Fibroblast of mammary gland (primary cell): ENCODE data around the gene PRKAG2.
"Not testable (repeated sequence)": the region's sequence is repeated elsewhere in the genome, so short reads cannot be mapped to it uniquely, and the experiment has no call there.

Experiments used
- DNase-seq: peaks from one replicate; pipeline ENCODE4 v3.0.0-alpha.2; 2010; ENCODE audit warnings: low read depth
- H3K4me3 ChIP-seq: 2 replicates; pipeline ENCODE4 v1.5.1; 2011; ENCODE audit warnings: low read depth, mild to moderate bottlenecking, low read length, moderate library complexity; ENCODE audit not compliant: control insufficient read depth
- TF ChIP-seq, protein P1 (sequence below): conservative IDR thresholded peaks from 2 replicates; pipeline ENCODE4 v1.5.1; 2011; ENCODE audit warnings: low read depth, low read length, inconsistent platforms; ENCODE audit not compliant: control insufficient read depth, insufficient read depth

Gene PRKAG2

DNA sequence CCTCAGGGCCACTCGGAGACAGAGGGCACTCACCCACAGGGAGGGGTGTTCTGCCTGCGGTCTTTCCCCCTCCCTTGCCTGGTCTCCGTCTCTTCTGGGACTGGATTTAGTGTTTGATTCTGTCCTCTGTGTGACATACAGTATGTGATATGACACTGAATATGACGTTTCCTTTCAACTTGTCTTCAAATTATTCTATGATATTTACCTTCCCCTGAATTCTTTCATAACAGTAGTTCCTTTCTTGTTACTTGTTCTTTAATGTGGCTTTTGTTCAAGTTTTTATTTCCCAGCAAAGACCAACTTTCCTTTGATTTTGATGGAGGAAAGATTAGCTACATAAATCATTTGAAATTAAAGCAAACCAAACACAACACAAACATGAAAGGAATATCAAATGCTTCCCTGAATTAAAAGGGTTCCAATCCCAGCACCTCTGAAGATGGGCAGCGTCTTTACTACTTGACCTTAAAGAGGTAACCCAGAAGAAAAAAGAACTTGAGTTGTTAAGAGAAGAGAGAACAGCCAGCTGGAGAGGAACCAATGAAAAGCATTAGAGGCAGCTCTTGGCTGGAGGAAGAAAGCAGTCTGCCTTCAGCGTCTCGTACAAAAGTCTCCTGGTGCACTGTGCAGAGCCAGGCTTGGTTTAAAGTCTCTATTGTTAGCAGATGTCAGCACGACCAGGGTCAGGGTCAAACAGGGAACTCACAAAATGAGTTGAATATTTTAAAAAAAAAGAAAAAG, 338.9 kb downstream of the PRKAG2 start:
- TF ChIP-seq, protein P1, sequence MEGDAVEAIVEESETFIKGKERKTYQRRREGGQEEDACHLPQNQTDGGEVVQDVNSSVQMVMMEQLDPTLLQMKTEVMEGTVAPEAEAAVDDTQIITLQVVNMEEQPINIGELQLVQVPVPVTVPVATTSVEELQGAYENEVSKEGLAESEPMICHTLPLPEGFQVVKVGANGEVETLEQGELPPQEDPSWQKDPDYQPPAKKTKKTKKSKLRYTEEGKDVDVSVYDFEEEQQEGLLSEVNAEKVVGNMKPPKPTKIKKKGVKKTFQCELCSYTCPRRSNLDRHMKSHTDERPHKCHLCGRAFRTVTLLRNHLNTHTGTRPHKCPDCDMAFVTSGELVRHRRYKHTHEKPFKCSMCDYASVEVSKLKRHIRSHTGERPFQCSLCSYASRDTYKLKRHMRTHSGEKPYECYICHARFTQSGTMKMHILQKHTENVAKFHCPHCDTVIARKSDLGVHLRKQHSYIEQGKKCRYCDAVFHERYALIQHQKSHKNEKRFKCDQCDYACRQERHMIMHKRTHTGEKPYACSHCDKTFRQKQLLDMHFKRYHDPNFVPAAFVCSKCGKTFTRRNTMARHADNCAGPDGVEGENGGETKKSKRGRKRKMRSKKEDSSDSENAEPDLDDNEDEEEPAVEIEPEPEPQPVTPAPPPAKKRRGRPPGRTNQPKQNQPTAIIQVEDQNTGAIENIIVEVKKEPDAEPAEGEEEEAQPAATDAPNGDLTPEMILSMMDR, result no peak
- no peak overlapping the region for H3K4me3 ChIP-seq
- peak; percentile 19 for DNase-seq

DNA sequence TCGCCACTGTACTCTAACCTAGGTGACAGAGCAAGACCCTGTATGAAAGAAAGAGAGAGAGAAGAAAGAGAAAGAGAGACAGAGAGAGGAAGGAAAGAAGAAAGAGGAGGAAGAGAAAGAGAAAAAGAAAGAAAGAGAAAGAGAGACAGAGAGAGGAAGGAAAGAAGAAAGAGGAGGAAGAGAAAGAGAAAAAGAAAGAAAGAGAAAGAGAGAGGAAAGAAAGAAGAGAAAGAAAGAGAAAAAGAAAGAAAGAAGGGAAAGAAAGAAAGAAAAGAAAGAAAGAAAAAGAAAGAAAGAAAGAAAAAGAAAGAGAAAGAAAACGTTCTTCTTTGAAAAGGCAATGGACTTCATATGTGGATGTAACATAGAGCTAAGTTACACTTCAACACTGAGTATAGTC, 340.7 kb downstream of the PRKAG2 start:
- not testable (repeated sequence) for H3K4me3 ChIP-seq, DNase-seq

DNA sequence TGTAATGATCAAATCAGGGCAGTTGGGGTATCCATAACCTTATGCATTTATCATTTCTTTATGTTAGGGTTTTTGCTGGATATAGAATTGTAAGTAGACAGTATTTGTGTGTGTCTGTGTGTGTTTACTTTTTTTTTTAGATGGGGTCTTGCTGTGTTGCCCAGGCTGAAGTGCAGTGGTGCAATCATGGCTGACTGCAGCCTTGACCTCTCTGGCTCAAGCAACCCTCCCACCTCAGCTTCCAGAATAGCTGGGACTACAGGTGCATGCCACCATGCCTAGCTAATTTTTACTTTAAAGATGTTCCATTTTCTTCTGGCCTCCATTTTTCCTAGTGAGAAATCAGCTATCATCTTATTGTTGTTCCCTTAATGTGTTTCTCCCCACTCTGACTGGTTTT, 347.1 kb downstream of the PRKAG2 start:
- TF ChIP-seq, protein P1, result no peak
- DNase-seq, result no peak

DNA sequence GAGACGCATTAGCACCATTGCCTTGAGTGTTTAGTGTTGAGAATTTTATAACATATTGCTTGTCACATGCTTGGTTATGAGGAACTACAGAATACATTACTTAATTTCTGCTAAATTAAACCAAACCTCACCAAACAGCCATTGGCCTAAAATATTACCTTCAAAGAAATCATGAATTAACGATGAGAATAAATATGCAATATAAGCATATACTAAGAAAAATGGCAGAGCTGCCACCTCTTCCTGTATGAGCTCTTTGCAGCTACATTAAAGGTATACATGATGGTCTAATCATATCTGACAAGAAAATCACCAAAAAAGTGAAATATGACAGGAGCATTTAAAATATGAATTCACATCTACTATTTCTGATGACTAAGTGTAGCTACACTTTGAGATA, 352.1 kb downstream of the PRKAG2 start:
- no peak overlapping the region for H3K4me3 ChIP-seq
- DNase-seq, result no peak
- TF ChIP-seq, protein P1, result no peak

More for the DNA sequence above, 347.1 kb downstream of the PRKAG2 start:
- no peak overlapping the region for H3K4me3 ChIP-seq

DNA sequence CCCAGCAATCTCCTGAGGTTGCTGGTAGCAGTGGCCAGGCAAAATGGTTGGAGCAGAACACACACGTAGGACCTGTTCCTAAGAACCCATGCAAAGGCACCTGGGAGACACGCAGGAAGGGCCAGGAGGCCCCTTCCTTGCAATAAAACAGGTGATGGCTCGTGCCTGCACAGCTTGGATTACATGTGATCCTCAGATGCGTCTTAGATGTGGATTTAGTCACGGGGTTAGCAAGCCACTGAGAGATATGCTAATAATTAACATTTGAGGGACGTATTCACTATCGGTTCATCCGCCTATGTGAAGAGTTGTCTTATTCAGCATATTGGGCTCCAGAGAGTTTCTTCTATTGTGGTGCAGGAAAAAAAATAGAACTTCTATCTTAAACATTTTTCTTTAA, 352.6 kb downstream of the PRKAG2 start:
- no peak overlapping the region for H3K4me3 ChIP-seq
- TF ChIP-seq, protein P1, result no peak
- DNase-seq, result no peak

DNA sequence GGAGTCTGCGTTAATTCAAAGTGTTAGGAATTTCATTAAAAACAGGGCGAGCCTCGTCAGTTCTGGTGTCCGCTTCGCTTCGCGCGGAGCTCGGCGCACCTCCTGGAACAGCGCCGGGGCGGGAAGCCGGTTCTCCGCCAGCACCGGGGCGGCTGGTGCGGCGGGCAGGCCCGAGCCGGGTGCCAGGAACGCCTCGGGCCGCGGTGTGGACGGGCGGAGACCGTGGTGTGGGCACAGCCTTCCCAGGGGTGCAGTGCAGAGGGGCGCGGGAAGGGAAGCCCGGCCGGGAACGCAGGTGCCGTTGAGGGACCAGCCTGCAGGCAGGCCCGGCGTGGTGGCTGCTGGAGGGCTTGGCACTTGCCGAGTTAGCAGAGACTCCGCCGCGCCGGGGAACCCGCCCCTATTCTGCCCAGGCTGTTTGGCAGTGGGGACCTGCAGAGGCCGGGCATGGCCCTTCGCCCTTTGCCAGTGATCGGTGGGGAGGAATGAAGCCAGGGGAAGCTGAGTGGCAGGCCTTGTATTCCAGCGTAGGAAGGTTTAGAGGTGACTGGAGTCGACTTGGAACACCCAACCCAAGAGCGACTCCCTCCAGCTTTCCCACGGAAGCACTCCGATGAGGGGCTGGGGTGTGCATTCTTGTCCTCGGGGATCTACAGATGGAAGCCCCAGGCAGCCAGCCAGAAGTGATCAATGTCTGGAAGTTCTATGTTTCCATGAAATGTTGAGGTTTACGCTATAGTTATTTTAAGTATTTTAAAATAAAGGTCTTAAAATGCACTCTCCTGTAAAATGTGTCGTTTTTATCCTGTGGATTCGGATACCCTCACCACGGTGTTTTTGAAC, 356.3 kb downstream of the PRKAG2 start:
- no peak for DNase-seq
- TF ChIP-seq, protein P1, result no peak
- H3K4me3 ChIP-seq, result peak overlapping the region; percentile 46

DNA sequence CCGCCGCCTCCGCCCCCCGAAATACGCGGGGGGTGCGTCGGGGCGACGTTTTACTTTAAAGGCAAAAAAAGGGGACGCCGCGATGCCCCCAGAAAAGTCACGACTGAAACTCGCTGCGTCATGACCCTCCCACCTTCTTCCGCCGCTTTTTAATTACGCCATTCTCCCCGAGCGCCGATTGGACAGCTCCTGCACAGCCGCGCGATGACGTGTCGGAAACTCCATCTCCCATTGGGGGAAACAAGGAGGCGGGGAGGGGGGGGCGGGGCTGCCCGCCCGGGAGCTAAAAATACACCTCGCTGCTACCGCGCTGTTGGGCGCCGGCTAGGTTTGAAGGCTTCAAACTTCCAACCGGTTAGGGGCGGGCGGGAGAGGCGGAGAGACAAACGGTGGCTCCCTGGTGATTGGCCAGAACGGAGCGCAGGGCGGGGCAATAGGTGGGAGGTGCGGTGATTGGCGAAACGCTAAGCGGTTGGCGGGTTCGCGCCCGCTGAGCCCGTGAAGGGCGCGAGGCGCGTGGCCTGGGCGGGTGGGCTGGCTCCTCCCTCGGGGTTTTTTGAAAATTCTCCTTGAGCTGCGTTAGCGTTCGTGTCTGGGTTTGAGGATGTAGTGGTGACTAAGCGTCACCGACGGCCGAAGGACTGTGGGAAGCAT, 357.0 kb downstream of the PRKAG2 start, which contains the start of gene RHEB:
Gene RHEB (minus strand): TSS at position 131 of the 654 bp plus-strand sequence. CDS start 384 bp downstream, outside the sequence.
- peak within 1 kb of the TSS; percentile 94 for H3K4me3 ChIP-seq
- TF ChIP-seq, protein P1, result no peak
- peak; percentile 99 for DNase-seq

DNA sequence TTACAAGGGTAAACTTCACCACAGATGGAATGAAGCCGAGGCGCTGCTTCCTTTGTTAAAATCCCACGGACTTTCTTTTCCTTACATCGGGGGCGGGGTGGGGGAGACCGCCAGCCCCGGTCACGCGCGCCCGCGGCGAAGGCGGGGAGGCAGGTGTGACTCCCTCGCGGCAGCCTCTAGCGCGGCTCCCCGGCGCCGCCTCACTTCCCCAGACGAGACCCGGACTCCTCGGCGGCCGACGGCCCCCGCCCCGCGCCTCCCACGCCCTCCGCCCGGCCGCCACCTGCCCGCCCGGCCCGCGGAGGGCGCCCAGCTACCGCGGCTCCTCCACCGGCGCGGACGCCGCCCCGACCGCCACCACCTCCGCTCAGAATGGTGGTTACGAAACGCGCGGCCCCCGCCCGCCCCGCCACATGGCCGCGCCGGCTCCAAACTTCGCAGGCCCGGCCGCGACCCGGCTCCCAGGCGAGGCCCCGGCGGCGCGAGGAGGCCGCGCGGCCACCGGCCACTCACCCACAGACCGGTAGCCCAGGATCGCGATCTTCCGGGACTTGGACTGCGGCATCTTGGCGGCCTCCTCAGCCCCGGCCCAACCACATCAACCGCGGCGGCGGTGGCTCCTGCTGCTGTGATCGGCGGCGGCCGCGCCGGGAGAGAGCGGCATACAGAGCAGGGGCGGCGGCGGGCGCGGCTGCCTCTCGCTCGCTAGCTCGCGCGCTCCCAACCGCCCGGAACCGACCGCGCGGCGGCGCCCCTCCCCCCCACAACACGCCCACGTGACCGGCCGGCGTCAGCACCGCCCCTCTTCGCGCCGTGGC, 357.8 kb downstream of the PRKAG2 start:
- DNase-seq, result not testable (repeated sequence)
- peak overlapping the region; percentile 94 for H3K4me3 ChIP-seq
